SU-DHL-6 (cell line): ENCODE results near the gene IL20RA.
A peak's percentile ranks its signal among the peaks of the same experiment; 100 is the strongest.
"Not testable (repeated sequence)": the region's sequence is repeated elsewhere in the genome, so short reads cannot be mapped to it uniquely, and the experiment has no call there.

Experiments
- H2AFZ ChIP-seq: fragments of 200-600 bp; sonication (generic); 2 replicates; pipeline ENCODE4 v1.6.1; 2014; ENCODE audit warnings: low read depth, mild to moderate bottlenecking, moderate library complexity, mixed read lengths, antibody characterized with exemption, low read length; ENCODE audit not compliant: severe bottlenecking
- H3F3A ChIP-seq: fragments of 200-600 bp; shearing (Covaris generic); 2 replicates; pipeline ENCODE4 v1.6.0; 2016; ENCODE audit warnings: antibody characterized with exemption, mild to moderate bottlenecking; ENCODE audit not compliant: insufficient read depth
- H3K27ac ChIP-seq: fragments of 200-600 bp; sonication (generic); 2 replicates; pipeline ENCODE4 v1.5.1; 2016; ENCODE audit warnings: low read depth, mild to moderate bottlenecking, low read length, moderate library complexity, mixed read lengths
- H3K27me3 ChIP-seq: fragments of 200-600 bp; sonication (generic), shearing (Covaris generic); 2 replicates; pipeline ENCODE4 v1.6.0; 2014; ENCODE audit warnings: mild to moderate bottlenecking, low read length
- H3K36me3 ChIP-seq: fragments of 200-600 bp; sonication (generic); 2 replicates; pipeline ENCODE4 v1.6.1; 2014; ENCODE audit warnings: mild to moderate bottlenecking, low read length, mixed read lengths
- H3K4me2 ChIP-seq: fragments of 300-600, 200-600 bp; shearing (Covaris generic), sonication (generic); 2 replicates; pipeline ENCODE4 v1.6.0; 2014; ENCODE audit warnings: low read length, low read depth, mild to moderate bottlenecking; ENCODE audit not compliant: poor library complexity, severe bottlenecking
- H3K4me3 ChIP-seq: fragments of 200-600 bp; sonication (generic); 2 replicates; pipeline ENCODE4 v1.5.1; 2014; ENCODE audit warnings: antibody characterized with exemption, low read length, mild to moderate bottlenecking, mixed read lengths; ENCODE audit not compliant: insufficient read depth, poor library complexity, severe bottlenecking
- H3K79me2 ChIP-seq: fragments of 200-600 bp; sonication (generic); 2 replicates; pipeline ENCODE4 v1.6.1; 2014; ENCODE audit warnings: mild to moderate bottlenecking, low read length, moderate library complexity; ENCODE audit not compliant: insufficient read depth
- H3K9ac ChIP-seq: fragments of 200-600 bp; sonication (generic); 2 replicates; pipeline ENCODE4 v1.7.0; 2014; ENCODE audit warnings: mild to moderate bottlenecking, low read length
- H3K9me2 ChIP-seq: fragments of 200-600 bp; sonication (generic); replicated peaks from 2 replicates; pipeline ENCODE4 v1.6.1; 2014; ENCODE audit warnings: low read length; ENCODE audit not compliant: insufficient read depth
- H3K9me3 ChIP-seq: fragments of 200-600 bp; sonication (generic); 2 replicates; pipeline ENCODE4 v1.6.1; 2014; ENCODE audit warnings: low read length, mixed read lengths; ENCODE audit not compliant: insufficient read depth
- H4K20me1 ChIP-seq: fragments of 200-600 bp; sonication (generic); 2 replicates; pipeline ENCODE4 v1.6.1; 2014; ENCODE audit warnings: low read depth, mild to moderate bottlenecking, antibody characterized with exemption, low read length, moderate library complexity, mixed read lengths
- CTCF ChIP-seq: fragments of 200-600 bp; sonication (generic); IDR thresholded peaks from one replicate; pipeline ENCODE4 v1.5.1; 2017; ENCODE audit warnings: antibody characterized with exemption, mild to moderate bottlenecking, low read length, moderate library complexity; ENCODE audit not compliant: insufficient read depth, poor library complexity, severe bottlenecking
- EZH2phosphoT487 ChIP-seq: fragments of 200-600 bp; sonication (generic), shearing (Covaris generic); conservative IDR thresholded peaks from 2 replicates; pipeline ENCODE4 v1.6.1; 2018; ENCODE audit warnings: mild to moderate bottlenecking, antibody characterized with exemption, low read length, moderate library complexity, mixed read lengths

Gene IL20RA

GRCh38 chr6:137080711-137081110 lies 35.9 kb upstream of the IL20RA start:
- Histone ChIP-seq H2AFZ (no peak overlapping the region), H3K79me2 (no peaks in the 10 kb centered on the region), H3K9me2 (no peaks in the 10 kb centered on the region), H3K4me3 (no peak overlapping the region), H3K4me2 (no peak overlapping the region), H3K27ac (no peak overlapping the region), H3K9me3 (no peaks in the 10 kb centered on the region), H4K20me1 (no peaks in the 10 kb centered on the region), H3K9ac (no peak overlapping the region), H3K27me3 (no peaks in the 10 kb centered on the region), H3F3A (no peaks in the 10 kb centered on the region), H3K36me3 (no peaks in the 10 kb centered on the region)
- TF ChIP-seq EZH2phosphoT487 (no peak), CTCF (no peak)

- Histone ChIP-seq H3K4me3 (no peak overlapping the region), H3K4me2 (no peak overlapping the region), H3K36me3 (no peaks in the 10 kb centered on the region), H3K79me2 (no peaks in the 10 kb centered on the region), H2AFZ (no peak overlapping the region), H3K27ac (no peak overlapping the region), H3F3A (no peaks in the 10 kb centered on the region), H4K20me1 (no peaks in the 10 kb centered on the region), H3K9me3 (no peaks in the 10 kb centered on the region), H3K9me2 (no peaks in the 10 kb centered on the region), H3K9ac (no peak overlapping the region), H3K27me3 (no peaks in the 10 kb centered on the region)
- TF ChIP-seq CTCF, result peak; percentile 76
- no peak for TF ChIP-seq EZH2phosphoT487
Observed at GRCh38 chr6:137076277-137077068, 31.7 kb upstream of the IL20RA start.

- not testable (repeated sequence) for H3K27ac ChIP-seq, H3K36me3 ChIP-seq, H3F3A ChIP-seq, H3K9ac ChIP-seq, H3K9me2 ChIP-seq, H4K20me1 ChIP-seq, H3K27me3 ChIP-seq, H3K9me3 ChIP-seq, H2AFZ ChIP-seq, H3K4me2 ChIP-seq, H3K4me3 ChIP-seq, H3K79me2 ChIP-seq
Observed at GRCh38 chr6:137075790-137076189, 31.0 kb upstream of the IL20RA start.

- H3K4me3 ChIP-seq, result no peak overlapping the region
Observed at GRCh38 chr6:137070303-137070702, 25.5 kb upstream of the IL20RA start.

More at GRCh38 chr6:137070303-137070702, 25.5 kb upstream of the IL20RA start:
- Histone ChIP-seq H4K20me1 (no peaks in the 10 kb centered on the region), H3K36me3 (no peaks in the 10 kb centered on the region), H2AFZ (no peak overlapping the region), H3F3A (no peaks in the 10 kb centered on the region), H3K79me2 (no peaks in the 10 kb centered on the region), H3K27me3 (no peaks in the 10 kb centered on the region), H3K4me2 (no peak overlapping the region), H3K9me3 (no peaks in the 10 kb centered on the region), H3K9me2 (no peaks in the 10 kb centered on the region), H3K27ac (no peak overlapping the region), H3K9ac (no peak overlapping the region)
- TF ChIP-seq EZH2phosphoT487 (no peak), CTCF (no peak)
